K562 (cell line): ENCODE measurements around the gene CCDC85A. TPM values are rescaled to one million over a fixed set of nuclear protein-coding genes. Genes with fewer than 3 reads are reported as not detected.

Source experiments
- ATAC-seq: fragments of 200-7000 bp; cut with Tn5 transposase; 3 replicates; pipeline ENCODE4 v1.9.1; 2020; ENCODE audit warnings: moderate library complexity
- BruUV-seq: library from RNA; stranded (reverse); fragments of 400-500 nt; replicated peaks from 2 replicates; lab custom pipeline; 2021; lab: Mats Ljungman, UMichigan
- CTCF ChIA-PET: fragments of 300-600 bp; formaldehyde crosslinking; extraction: SDS; loops from one replicate; lab custom pipeline; 2021; ENCODE audit warnings: low intra/inter-chr PET ratio; lab: Yijun Ruan, JAX
- POLR2A ChIA-PET: fragments of 300-600, 350-650 bp; sonication (Branson Sonifier 250); formaldehyde crosslinking; extraction: SDS; loops from one replicate; lab custom pipeline; 2021; ENCODE audit warnings: antibody characterized with exemption, inconsistent platforms; lab: Yijun Ruan, JAX
- DNase-seq, 4 experiments: peaks; one replicate each; pipeline versions ENCODE4 v3.0.0 to v3.0.0-alpha.2; 2011 to 2018; ENCODE audit warnings: low spot score in 3 of 4, mixed read lengths in 3 of 4; ENCODE audit errors: extremely low read depth in 1 of 4
- FAIRE-seq: peaks from 2 replicates; lab custom pipeline; 2011; peaks lifted over from hg19 to GRCh38; lab: Jason Lieb, UNC
- H2AFZ ChIP-seq: 2 replicates; pipeline ENCODE4 v1.6.0; 2011; ENCODE audit warnings: low read depth, low read length, control low read depth, inconsistent platforms
- H3K27ac ChIP-seq: fragments of 200-600 bp; 3 replicates; pipeline ENCODE4 v1.8.0; 2011; ENCODE audit warnings: low read depth, mild to moderate bottlenecking, control low read depth, inconsistent platforms, low read length, moderate library complexity, mixed read lengths; ENCODE audit errors: extremely low read depth
- H3K27me3 ChIP-seq, 2 experiments: fragments of 300-600 bp in 1 of 2; 2 replicates in 1 of 2; 3 replicates in 1 of 2; pipeline versions ENCODE4 v1.6.0 to v1.8.0; 2011; ENCODE audit warnings: inconsistent platforms in 2 of 2, low read length in 2 of 2, mild to moderate bottlenecking in 1 of 2, mixed read lengths in 1 of 2, moderate library complexity in 1 of 2; ENCODE audit not compliant: control insufficient read depth in 2 of 2, insufficient read depth in 2 of 2
- H3K36me3 ChIP-seq: fragments of 300-600 bp; 3 replicates; pipeline ENCODE4 v1.8.0; 2011; ENCODE audit warnings: mild to moderate bottlenecking, low read length, inconsistent platforms; ENCODE audit not compliant: control insufficient read depth, insufficient read depth
- H3K4me1 ChIP-seq, 2 experiments: fragments of 200-600 bp in 1 of 2; replicated peaks in 1 of 2; 2 replicates in 1 of 2; 3 replicates in 1 of 2; pipeline versions ENCODE4 v1.5.1 to v1.8.0; 2011; ENCODE audit warnings: inconsistent platforms in 2 of 2, low read length in 2 of 2, mild to moderate bottlenecking in 1 of 2, mixed read lengths in 1 of 2, moderate library complexity in 1 of 2; ENCODE audit not compliant: control insufficient read depth in 2 of 2, insufficient read depth in 2 of 2
- H3K4me2 ChIP-seq: 2 replicates; pipeline ENCODE4 v1.6.1; 2011; ENCODE audit warnings: low read length, control low read depth, inconsistent platforms, mixed read lengths; ENCODE audit not compliant: insufficient read depth
- H3K4me3 ChIP-seq: fragments of 200-600 bp; sonication (generic), shearing (Covaris generic); 2 replicates; pipeline ENCODE4 v1.5.1; 2016; ENCODE audit warnings: control low read depth, inconsistent platforms
- H3K79me2 ChIP-seq: fragments of 200-600 bp; 3 replicates; pipeline ENCODE4 v1.8.0; 2011; ENCODE audit warnings: low read length, inconsistent platforms; ENCODE audit not compliant: control insufficient read depth, insufficient read depth
- H3K9ac ChIP-seq, 2 experiments: 2 replicates each; pipeline versions ENCODE4 v1.6.0 to v1.6.1; 2011; ENCODE audit warnings: low read depth in 2 of 2, low read length in 2 of 2, control low read depth in 1 of 2, inconsistent platforms in 1 of 2, mild to moderate bottlenecking in 1 of 2, mixed read lengths in 1 of 2; ENCODE audit not compliant: insufficient read depth in 1 of 2
- H3K9me1 ChIP-seq: one replicate; pipeline ENCODE4 v1.6.0; 2011; ENCODE audit warnings: inconsistent platforms, mild to moderate bottlenecking, low read length, moderate library complexity; ENCODE audit not compliant: control insufficient read depth, insufficient read depth
- H3K9me3 ChIP-seq: replicated peaks from 2 replicates; pipeline ENCODE4 v1.5.1; 2011; ENCODE audit warnings: low read depth, low read length, inconsistent platforms; ENCODE audit not compliant: control insufficient read depth, insufficient read depth
- H4K20me1 ChIP-seq: replicated peaks from 2 replicates; pipeline ENCODE4 v1.6.1; 2011; ENCODE audit warnings: low read length, inconsistent platforms, mixed read lengths; ENCODE audit not compliant: control insufficient read depth, insufficient read depth
- CXXC5 ChIP-seq: fragments of 250-450 bp; sonication (Bioruptor Pico); IDR thresholded peaks from 2 replicates; pipeline ENCODE4 v1.8.0; 2022; ENCODE audit warnings: inconsistent platforms, mild to moderate bottlenecking, moderate library complexity
- JUNB ChIP-seq: fragments of 450-650 bp; formaldehyde crosslinking; conservative IDR thresholded peaks from 2 replicates; pipeline ENCODE4 v1.4.0; 2020; ENCODE audit warnings: mild to moderate bottlenecking
- MTA2 ChIP-seq: fragments of 450-650 bp; IDR thresholded peaks from 2 replicates; pipeline ENCODE4 v1.6.1; 2016; ENCODE audit warnings: low read depth
- NFYB ChIP-seq: IDR thresholded peaks from 2 replicates; pipeline ENCODE4 v1.6.1; 2011; ENCODE audit warnings: mild to moderate bottlenecking, moderate library complexity; ENCODE audit not compliant: insufficient read length; ENCODE audit errors: extremely low read depth
- ZKSCAN1 ChIP-seq: fragments of 150-350 bp; IDR thresholded peaks from 2 replicates; pipeline ENCODE4 v1.6.1; 2016; ENCODE audit warnings: low read depth, low read length
- ZKSCAN8 ChIP-seq: fragments of 200-800 bp; sonication (Bioruptor generic); IDR thresholded peaks from 2 replicates; pipeline ENCODE4 v1.6.1; 2016; ENCODE audit warnings: missing genetic modification characterization, missing compliant biosample characterization
- WGBS: fragments of 100-300 bp; shearing (Covaris generic); methylation state at CpG from one replicate; pipeline ENCODE4 v1.1.6; 2016; ENCODE audit warnings: low coverage, mixed read lengths; ENCODE audit not compliant: insufficient coverage; ENCODE audit errors: missing lambda C conversion rate; 5-methylcytosine and 5-hydroxymethylcytosine counted together
- in situ Hi-C: fragments of 300-500 bp; cut with MboI; formaldehyde crosslinking; loops from 4 replicates; pipeline ENCODE4 v1.15.0; 2018; ENCODE audit warnings: inconsistent platforms, mixed read lengths
- intact Hi-C: fragments of 100-400 bp; cut with micrococcal nuclease; formaldehyde crosslinking; loops from 2 replicates; pipeline ENCODE4 v1.14.2; 2022
- polyA plus RNA-seq, 8 experiments: library from polyadenylated mRNA; depleted of rRNA in 4 of 8; stranded (reverse) in 5 of 8; unstranded in 3 of 8; fragments of >200 nt; fragmentation: Nextera tagmentation in 2 of 8; fragmentation: Illumina TruSeq in 1 of 8; extraction: Ambion mirVana in 2 of 8; extraction: Trizol in 1 of 8; gene quantifications; 2 replicates each; pipeline versions ENCODE4 v1.2.1 to v1.2.3, GENCODE V29; 2011 to 2014; ENCODE audit warnings: inconsistent platforms in 1 of 8, missing spikeins in 1 of 8
- total RNA-seq, 7 experiments: library from RNA; depleted of rRNA in 6 of 7; stranded (reverse); fragments of >200 nt in 6 of 7; fragmentation: Illumina TruSeq in 2 of 7; extraction: Trizol in 2 of 7; gene quantifications; 2 replicates each; pipeline versions ENCODE4 v1.2.1 to v1.2.3, GENCODE V29; 2011 to 2021; ENCODE audit warnings: low replicate concordance in 1 of 7
- TF ChIP-seq, protein P1 (sequence below), 2 experiments: IDR thresholded peaks; 2 replicates each; pipeline ENCODE4 v1.6.1; 2012; ENCODE audit warnings: improper control_type of control experiment in 2 of 2, low read depth in 2 of 2, low read length in 2 of 2, borderline replicate concordance in 1 of 2
- TF ChIP-seq, protein P2 (sequence below): fragments of 450-650 bp; IDR thresholded peaks from 2 replicates; pipeline ENCODE4 v1.6.1; 2018; ENCODE audit not compliant: partially characterized antibody
- TF ChIP-seq, protein P3 (sequence below): fragments of 450-650 bp; IDR thresholded peaks from 2 replicates; pipeline ENCODE4 v1.6.1; 2016; ENCODE audit warnings: borderline replicate concordance

CCDC85A gene
- total and polyA plus RNA-seq, 9 of the 15 experiments (the other 6 are each of a cell fraction or from before 2014, with no cell fraction given), result 0.03 to 0.14 (median 0.10) TPM; not detected in 5

DNA sequence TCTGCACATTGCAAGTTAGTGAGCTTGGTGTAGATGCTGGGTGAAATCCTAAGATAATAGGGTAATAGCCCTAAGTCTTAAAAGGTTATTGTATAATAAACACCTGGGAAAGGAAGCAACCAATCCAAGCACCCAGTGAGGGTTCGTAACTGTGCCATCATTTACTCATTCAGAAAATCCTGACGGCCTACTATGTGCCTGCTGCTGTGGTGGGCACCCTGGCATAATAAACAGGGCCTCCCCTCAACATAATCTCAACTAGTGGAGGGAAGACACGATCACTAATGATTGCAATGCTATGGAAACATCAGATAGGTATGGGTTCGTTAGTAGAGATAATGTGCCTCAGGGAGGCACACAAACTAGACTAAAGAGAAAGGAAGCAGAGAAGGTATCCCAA lies 48.9 kb upstream of the CCDC85A start:
- Histone ChIP-seq H3K9me1 (no peaks in the 10 kb centered on the region), H2AFZ (peak overlapping the region; percentile 58)
- no peak for TF ChIP-seq NFYB
- TF ChIP-seq ZKSCAN8 (CRISPR knock-in tag), result no peak
- TF ChIP-seq MTA2, result no peak
- 0 out of 2 replicates have a peak, but pooled peaks have one; percentile 15 for TF ChIP-seq CXXC5 (CRISPR knock-in tag)
- TF ChIP-seq, protein P1, sequence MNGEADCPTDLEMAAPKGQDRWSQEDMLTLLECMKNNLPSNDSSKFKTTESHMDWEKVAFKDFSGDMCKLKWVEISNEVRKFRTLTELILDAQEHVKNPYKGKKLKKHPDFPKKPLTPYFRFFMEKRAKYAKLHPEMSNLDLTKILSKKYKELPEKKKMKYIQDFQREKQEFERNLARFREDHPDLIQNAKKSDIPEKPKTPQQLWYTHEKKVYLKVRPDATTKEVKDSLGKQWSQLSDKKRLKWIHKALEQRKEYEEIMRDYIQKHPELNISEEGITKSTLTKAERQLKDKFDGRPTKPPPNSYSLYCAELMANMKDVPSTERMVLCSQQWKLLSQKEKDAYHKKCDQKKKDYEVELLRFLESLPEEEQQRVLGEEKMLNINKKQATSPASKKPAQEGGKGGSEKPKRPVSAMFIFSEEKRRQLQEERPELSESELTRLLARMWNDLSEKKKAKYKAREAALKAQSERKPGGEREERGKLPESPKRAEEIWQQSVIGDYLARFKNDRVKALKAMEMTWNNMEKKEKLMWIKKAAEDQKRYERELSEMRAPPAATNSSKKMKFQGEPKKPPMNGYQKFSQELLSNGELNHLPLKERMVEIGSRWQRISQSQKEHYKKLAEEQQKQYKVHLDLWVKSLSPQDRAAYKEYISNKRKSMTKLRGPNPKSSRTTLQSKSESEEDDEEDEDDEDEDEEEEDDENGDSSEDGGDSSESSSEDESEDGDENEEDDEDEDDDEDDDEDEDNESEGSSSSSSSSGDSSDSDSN (IDR thresholded peaks at IDR 0.05; ENCODE audit: borderline replicate concordance in 1 of 2, low read depth in 2 of 2, low read length in 2 of 2), result 0 out of 4 replicates have a peak, but pooled peaks of 1 of the 2 experiments have one; percentile 9
- TF ChIP-seq, protein P2, sequence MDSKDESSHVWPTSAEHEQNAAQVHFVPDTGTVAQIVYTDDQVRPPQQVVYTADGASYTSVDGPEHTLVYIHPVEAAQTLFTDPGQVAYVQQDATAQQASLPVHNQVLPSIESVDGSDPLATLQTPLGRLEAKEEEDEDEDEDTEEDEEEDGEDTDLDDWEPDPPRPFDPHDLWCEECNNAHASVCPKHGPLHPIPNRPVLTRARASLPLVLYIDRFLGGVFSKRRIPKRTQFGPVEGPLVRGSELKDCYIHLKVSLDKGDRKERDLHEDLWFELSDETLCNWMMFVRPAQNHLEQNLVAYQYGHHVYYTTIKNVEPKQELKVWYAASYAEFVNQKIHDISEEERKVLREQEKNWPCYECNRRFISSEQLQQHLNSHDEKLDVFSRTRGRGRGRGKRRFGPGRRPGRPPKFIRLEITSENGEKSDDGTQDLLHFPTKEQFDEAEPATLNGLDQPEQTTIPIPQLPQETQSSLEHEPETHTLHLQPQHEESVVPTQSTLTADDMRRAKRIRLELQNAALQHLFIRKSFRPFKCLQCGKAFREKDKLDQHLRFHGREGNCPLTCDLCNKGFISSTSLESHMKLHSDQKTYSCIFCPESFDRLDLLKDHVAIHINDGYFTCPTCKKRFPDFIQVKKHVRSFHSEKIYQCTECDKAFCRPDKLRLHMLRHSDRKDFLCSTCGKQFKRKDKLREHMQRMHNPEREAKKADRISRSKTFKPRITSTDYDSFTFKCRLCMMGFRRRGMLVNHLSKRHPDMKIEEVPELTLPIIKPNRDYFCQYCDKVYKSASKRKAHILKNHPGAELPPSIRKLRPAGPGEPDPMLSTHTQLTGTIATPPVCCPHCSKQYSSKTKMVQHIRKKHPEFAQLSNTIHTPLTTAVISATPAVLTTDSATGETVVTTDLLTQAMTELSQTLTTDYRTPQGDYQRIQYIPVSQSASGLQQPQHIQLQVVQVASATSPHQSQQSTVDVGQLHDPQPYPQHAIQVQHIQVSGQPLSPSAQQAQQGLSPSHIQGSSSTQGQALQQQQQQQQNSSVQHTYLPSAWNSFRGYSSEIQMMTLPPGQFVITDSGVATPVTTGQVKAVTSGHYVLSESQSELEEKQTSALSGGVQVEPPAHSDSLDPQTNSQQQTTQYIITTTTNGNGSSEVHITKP, result no peak
- peak; percentile 91 for TF ChIP-seq ZKSCAN1
- TF ChIP-seq, protein P3, sequence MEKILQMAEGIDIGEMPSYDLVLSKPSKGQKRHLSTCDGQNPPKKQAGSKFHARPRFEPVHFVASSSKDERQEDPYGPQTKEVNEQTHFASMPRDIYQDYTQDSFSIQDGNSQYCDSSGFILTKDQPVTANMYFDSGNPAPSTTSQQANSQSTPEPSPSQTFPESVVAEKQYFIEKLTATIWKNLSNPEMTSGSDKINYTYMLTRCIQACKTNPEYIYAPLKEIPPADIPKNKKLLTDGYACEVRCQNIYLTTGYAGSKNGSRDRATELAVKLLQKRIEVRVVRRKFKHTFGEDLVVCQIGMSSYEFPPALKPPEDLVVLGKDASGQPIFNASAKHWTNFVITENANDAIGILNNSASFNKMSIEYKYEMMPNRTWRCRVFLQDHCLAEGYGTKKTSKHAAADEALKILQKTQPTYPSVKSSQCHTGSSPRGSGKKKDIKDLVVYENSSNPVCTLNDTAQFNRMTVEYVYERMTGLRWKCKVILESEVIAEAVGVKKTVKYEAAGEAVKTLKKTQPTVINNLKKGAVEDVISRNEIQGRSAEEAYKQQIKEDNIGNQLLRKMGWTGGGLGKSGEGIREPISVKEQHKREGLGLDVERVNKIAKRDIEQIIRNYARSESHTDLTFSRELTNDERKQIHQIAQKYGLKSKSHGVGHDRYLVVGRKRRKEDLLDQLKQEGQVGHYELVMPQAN, result no peak
- TF ChIP-seq JUNB (CRISPR knock-in tag), result no peak
- TF ChIP-seq, all 486 proteins: peak for 3
- no peaks in the 10 kb centered on the region for H3K36me3 ChIP-seq
- WGBS, result 30% methylated on average over 4 of the region's 4 CpGs
- peaks cover 5 to 20% of the 10 kb centered on the region in 2 experiments; a peak in 4 of 5 replicates for H3K4me1 ChIP-seq
- peak overlapping the region in 1 of 2 experiments; percentile 42; a peak in 2 of 4 replicates for H3K9ac ChIP-seq
- H3K27ac ChIP-seq, result peak overlapping the region; percentile 77
- H3K4me2 ChIP-seq, result peak overlapping the region; percentile 69
- H3K4me3 ChIP-seq, result no peak overlapping the region
- in situ Hi-C loops, result no loop called here
- intact Hi-C loops, result loop anchor here (5.0 to 10.0 kb wide), 2 partner anchors 170 to 363 kb away; no protein-coding TSS in a partner anchor
- FAIRE-seq, result no peak
- peak; percentile 6; the same call in 2 of the 3 replicates for ATAC-seq
- CTCF ChIA-PET, result interaction anchor here (0.9 kb wide), 1 partner anchor 417 kb away, joined by 3 read pairs; no protein-coding TSS in a partner anchor
- H3K27me3 ChIP-seq, result no peaks in the 10 kb centered on the region
- H3K79me2 ChIP-seq, result no peaks in the 10 kb centered on the region
- no peaks in the 10 kb centered on the region for H3K9me3 ChIP-seq
- BruUV-seq, result no TSS peak
- H4K20me1 ChIP-seq, result no peaks in the 10 kb centered on the region
- POLR2A ChIA-PET, result interaction anchor here (2.7 kb wide), 1 partner anchor 11 kb away, joined by 15 read pairs; no protein-coding TSS in a partner anchor
- no peak for DNase-seq
